NCI-H1694 (cell line): ENCODE results near the gene PRG3.

Experiments
- DNase-seq: peaks from one replicate; lab custom pipeline; 2025; lab: John Stamatoyannopoulos, UW

The PRG3 gene

DNA sequence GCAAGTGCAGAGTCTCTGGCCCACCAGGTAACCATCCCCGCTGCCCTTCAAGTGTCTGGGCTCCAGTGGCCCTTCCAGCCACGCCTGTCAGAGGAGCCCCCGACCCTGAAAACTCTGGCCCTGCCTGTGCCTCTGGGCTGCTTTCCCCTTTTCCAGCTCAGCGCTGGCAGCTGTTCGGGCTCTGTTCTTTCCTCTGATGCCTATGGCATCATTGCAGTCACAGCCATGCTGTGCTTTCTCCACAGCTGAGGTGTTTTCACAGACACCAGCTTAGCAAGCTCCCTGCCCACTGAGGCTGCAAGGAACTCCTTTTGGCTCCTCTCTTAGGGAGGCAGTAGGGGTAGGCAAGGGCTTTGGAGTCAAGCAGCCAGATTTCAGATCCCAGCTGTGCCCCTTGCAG, 21.6 kb downstream of the PRG3 start:
- no peak for DNase-seq

- DNase-seq, result no peak
Observed at GRCh38 chr11:57358991-57359390, 22.0 kb downstream of the PRG3 start.

- no peak for DNase-seq
Observed at GRCh38 chr11:57358543-57358961, 22.4 kb downstream of the PRG3 start.

GRCh38 chr11:57357856-57358255, 23.1 kb downstream of the PRG3 start:
- DNase-seq, result no peak

GRCh38 chr11:57357310-57357709, 23.6 kb downstream of the PRG3 start:
- DNase-seq, result no peak

- DNase-seq, result no peak
Observed at GRCh38 chr11:57356268-57356667, 24.7 kb downstream of the PRG3 start.

- DNase-seq, result no peak
Observed at GRCh38 chr11:57354699-57355098, 26.3 kb downstream of the PRG3 start.

GRCh38 chr11:57353852-57354251, 27.1 kb downstream of the PRG3 start:
- DNase-seq, result no peak

- DNase-seq, result no peak
Observed at GRCh38 chr11:57353446-57353845, 27.5 kb downstream of the PRG3 start.

DNA sequence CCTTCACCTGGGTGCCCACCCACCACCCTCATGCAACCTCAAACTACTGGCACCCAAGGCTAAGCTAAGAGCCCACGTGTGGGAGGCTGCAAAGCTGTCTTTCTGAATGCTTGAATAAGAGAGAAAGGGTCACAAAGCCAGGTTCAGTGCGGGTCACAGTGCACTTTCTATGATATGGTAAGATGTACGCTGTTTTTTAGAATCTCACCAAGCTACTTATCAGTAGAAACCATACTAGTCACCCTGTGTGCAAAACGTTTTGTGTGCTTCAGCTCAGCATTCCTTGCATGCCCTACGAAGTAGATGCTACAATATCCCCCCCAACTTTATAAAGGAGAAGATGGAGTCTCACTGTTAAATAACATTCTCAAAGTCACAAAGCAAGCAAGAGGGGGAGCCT, 27.9 kb downstream of the PRG3 start:
- DNase-seq, result no peak

DNA sequence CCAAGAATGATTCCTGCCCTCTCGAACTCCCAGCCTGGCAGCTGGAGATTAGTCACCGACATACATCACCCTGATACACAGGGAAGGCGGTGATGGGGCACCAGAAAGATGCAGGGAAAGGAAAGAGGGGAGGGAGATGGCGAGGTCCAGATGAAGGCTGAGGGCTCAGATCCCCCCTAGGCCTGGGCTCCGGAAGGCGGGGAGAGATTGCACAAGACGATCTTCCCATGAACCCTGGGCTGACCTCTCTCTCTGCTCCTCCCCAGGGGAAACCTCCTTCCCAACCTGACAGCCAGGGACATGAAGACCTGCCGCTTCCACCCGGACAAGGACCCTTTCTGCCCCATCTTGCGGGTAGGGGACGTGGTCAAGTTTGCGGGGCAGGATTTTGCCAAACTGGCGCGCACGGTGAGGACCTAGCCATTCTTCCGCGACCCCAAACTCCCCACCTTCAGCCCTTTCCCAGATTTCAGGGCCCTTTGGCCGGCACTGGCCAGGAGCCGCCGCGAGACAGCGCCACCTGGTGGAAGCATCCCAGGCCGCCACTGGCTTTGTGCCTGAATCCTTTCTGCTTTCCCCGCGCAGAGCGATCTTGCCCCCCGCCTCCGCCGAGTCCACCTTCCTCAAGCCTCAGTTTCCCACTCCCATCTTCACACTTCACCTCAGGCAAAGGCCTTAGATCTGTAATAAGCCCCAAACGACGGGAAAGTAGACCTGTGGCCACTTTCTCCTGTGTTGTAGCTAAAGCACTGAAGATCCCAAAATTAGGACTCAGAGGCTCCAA, 31.3 kb downstream of the PRG3 start:
- DNase-seq, result no peak

DNA sequence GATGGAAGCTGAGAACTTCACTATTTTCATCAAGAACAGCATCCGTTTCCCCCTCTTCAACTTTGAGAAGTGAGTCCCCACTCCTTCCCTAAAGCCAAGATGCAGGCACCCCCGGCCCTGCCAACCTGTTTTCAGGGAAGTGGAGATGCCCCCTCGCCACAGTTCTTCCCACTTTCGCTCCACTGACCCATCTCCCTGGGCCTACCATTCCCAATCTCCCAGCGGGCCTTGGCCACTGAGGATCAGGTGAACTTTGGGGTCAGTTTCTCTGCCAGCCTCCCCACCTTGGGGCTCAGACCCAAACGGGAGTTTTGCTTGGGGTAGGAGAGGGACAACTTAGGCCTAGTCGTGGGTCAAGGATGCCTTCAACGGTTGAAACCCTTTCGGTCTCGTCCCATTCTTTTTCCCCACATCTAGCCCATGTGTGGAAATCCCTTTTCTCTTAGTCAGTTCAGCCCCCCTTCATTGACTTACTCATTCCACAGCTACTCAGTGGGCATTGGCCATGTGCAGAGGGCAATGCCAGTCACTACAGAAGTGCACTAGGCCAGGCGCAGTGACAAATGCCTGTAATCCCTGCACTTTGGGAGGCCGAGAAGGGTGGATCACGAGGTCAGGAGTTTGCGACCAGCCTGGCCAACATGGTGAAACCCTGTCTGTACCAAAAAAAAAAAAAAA, 32.2 kb downstream of the PRG3 start:
- no peak for DNase-seq

GRCh38 chr11:57348052-57348451, 32.9 kb downstream of the PRG3 start:
- DNase-seq, result no peak

- no peak for DNase-seq
Observed at GRCh38 chr11:57347336-57347735, 33.6 kb downstream of the PRG3 start.

GRCh38 chr11:57345555-57346211, 35.3 kb downstream of the PRG3 start:
- DNase-seq, result peak; percentile 77

DNA sequence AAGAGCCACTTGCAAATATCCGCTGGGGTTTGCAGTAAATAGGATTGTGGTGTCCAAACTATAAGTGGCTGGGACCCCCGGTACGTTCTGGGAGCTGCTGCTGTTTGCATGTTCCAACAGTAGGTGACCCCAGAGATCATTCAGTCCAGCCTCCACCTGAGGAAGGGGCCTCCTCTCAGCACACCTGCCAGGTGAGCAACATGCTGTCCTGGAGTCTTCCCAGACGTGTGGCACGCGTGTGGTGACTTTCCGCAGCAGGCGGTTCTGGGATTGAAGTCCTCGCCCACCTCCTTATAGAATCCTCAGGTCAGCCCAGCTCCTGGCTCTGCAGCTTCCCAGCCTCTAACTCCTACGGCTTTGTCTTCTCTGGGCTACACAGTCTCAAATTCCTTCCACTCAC, 36.1 kb downstream of the PRG3 start:
- DNase-seq, result no peak

DNA sequence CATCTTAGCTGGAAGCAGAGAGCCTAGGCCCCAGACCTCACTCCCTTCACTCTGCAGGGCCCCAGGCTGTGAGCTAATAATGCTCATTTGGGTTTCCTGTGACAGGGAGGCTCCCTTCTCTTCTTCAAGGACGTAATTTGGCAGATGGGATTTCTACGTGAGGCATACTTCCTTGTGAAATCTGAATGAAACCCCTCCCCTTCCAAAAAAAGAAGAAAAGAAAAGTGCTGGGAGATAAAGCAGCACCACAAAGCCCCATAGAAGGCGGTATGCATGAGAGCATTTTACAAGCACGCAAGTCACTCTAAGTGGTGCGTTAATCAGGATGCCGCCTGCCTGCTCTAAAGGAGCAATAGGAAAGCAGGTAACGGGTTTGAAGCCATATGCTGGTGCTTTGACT, 37.1 kb downstream of the PRG3 start:
- DNase-seq, result no peak

GRCh38 chr11:57342702-57343101, 38.2 kb downstream of the PRG3 start:
- no peak for DNase-seq

DNA sequence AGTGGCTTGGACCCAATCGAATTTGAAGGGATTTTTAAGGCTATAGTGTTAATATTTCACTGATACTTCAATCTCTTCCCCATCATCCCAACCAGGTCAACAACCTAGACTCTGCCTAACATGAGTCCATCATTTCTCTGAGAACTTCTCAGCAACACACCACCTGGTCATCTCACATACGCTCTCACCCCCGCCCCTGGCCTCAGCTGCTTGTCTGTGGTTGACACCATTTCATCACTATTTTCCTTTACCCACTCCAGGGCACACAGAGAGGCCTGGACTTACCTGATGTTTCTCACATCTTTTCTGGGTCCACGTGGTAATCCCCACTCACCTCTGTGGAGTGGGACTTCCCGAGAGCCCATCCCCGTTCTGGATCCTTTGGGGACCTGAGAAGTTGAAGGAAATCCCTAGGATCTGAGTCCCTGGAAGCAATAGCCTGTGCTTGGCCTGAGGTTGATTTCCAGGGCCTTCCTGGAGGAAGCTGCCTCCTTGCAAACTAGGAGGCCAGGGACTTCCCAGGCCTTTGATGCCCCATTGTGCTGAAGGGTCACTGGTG, 39.6 kb downstream of the PRG3 start:
- DNase-seq, result no peak

DNA sequence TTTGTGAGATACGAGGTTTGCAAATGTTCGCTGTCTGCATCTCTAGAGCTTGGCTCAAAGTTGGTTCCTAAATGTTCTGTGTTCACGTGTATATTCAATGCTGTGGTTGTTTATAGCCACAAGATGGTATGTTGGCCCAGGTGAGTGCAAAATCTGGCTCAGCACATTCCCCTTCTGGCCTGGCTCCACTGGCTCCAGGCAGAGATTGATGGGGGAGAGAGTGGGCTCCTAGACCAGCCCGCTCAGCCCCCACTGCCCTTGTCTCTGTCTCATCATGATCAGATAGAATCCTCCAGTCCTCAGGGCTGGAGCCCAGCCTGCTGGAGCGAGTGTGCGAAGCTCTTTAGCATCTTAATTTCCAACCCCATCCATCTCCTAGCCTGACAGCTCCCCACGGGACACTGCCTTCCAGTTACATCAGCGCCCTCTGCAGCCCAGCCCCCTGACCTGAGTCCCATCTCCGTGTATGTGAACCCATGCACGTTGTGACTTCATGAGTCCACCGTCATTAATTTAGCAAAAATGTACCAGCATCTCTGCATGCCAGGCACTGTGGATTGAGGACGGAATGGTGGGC, 40.8 kb downstream of the PRG3 start:
- no peak for DNase-seq

GRCh38 chr11:57339328-57339727, 41.6 kb downstream of the PRG3 start:
- DNase-seq, result no peak

- no peak for DNase-seq
Observed at GRCh38 chr11:57338142-57338541, 42.8 kb downstream of the PRG3 start, which contains the start of gene P2RX3. Gene P2RX3, plus strand, starts transcription at chr11:57338352. Its CDS starts 199 bp downstream, at chr11:57338551.
